ENCODE results near the gene RABGAP1L.
"Not testable (repeated sequence)": the region's sequence is repeated elsewhere in the genome, so short reads cannot be mapped to it uniquely, and the experiment has no call there.

The RABGAP1L gene

DNA sequence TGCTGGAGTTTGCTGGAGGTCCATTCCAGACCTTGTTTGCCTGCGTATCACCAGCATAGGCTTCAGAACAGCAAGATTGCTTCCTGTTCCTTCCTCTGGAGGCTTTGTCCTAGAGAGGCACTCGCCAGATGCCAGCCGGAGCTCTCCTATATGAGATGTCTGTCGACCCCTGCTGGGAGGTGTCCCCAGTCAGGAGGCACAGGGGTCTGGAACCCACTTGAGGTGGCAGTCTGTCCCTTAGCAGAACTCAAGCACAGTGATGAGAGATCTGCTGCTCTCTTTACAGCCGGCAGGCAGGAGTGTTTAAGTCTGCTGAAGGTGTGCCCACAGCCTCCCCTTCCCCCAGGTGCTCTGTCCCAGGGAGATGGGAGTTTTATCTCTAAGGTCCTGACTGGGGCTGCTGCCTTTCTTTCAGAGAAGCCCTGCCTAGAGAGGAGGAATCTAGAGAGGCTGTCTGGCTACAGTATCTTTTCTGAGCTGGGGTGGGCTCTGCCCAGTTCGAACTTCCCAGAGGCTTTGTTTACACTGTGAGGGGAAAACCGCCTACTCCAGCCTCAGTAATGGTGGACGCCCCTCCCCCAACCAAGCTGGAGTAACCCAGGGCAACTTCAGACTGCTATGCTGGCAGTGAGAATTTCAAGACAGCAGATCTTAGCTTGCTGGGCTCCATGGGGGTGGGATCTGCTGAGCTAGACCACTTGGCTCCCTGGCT lies 493.4 kb downstream of the RABGAP1L start:
- DNase-seq: no peak
- in situ Hi-C loops (cut with HindIII; ENCODE audit: low pct_ligation_motif_present, low pct_unique_long_range_greater_than_20kb, low sequenced_read_pairs): no loop called here

GRCh38 chr1:174654560-174654959 lies 495.2 kb downstream of the RABGAP1L start:
- in situ Hi-C loops (cut with HindIII; ENCODE audit: low pct_ligation_motif_present, low pct_unique_long_range_greater_than_20kb, low sequenced_read_pairs): no loop called here

GRCh38 chr1:174656409-174657059 lies 497.2 kb downstream of the RABGAP1L start:
- in situ Hi-C loops (cut with HindIII; ENCODE audit: low pct_ligation_motif_present, low pct_unique_long_range_greater_than_20kb, low sequenced_read_pairs): no loop called here
- no peak for DNase-seq

More at GRCh38 chr1:174654560-174654959, 495.2 kb downstream of the RABGAP1L start:
- DNase-seq: no peak

DNA sequence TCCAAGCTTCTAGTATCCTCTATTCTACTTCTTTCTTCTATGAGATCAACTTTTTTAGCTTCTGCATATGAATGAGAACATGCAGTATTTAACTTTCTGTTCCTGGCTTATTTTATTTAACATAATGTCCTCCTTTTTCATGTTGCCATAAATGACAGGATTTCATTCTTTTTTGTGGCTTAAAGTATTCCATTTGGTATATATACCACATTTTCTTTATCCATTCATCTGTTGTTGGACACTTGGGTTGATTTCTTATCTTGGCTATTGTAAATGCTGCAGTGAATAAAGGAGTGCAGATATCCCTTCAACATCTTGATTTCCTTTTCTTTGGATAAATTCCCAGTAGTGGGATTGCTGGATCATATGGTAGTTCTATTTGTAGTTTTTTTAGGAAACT lies 498.1 kb downstream of the RABGAP1L start:
- in situ Hi-C loops (cut with HindIII; ENCODE audit: low pct_ligation_motif_present, low pct_unique_long_range_greater_than_20kb, low sequenced_read_pairs): no loop called here
- no peak for DNase-seq

DNA sequence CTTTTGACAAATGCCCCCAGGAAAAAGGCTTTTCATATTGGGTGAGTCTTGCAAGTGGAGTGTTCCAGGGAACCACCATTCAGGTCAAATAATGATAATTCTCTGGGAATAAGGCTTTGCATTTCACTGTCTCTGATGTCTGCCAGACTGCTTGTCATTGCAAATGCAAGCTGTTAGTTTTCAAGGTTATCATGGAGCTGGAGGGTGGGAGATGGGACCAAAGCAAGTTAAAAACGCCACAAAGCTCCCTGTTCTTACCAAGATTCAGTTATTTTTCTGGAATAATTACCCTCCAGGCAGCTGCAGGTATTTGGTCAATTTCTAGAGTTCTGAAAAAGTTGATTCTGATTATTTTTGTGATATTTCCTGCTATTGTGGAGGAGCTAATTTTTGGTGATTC lies 498.6 kb downstream of the RABGAP1L start:
- in situ Hi-C loops (cut with HindIII; ENCODE audit: low pct_ligation_motif_present, low pct_unique_long_range_greater_than_20kb, low sequenced_read_pairs): no loop called here

GRCh38 chr1:174659823-174660222 lies 500.5 kb downstream of the RABGAP1L start:
- DNase-seq: no peak
- in situ Hi-C loops (cut with HindIII; ENCODE audit: low pct_ligation_motif_present, low pct_unique_long_range_greater_than_20kb, low sequenced_read_pairs): no loop called here

More for the DNA sequence above, 498.6 kb downstream of the RABGAP1L start:
- DNase-seq: no peak

GRCh38 chr1:174660476-174660875 lies 501.2 kb downstream of the RABGAP1L start:
- no peak for DNase-seq
- in situ Hi-C loops (cut with HindIII; ENCODE audit: low pct_ligation_motif_present, low pct_unique_long_range_greater_than_20kb, low sequenced_read_pairs): no loop called here

DNA sequence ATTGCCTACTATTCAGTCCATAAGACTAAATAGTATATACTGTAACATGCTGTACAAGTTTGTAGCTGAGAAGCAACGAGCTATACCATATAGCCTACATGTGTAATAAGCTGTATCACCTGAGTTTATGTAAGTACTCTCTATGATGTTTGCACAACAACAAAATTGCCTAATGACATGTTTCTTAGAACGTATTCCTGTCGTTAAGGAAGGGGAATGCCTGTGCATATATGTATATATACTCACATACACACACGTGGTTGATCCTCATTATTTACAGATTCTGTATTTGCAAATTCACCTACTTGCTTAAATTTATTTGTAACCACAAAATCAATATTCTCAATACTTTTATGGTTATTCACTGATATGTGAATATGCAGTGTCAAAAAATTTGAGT lies 504.0 kb downstream of the RABGAP1L start:
- no peak for DNase-seq

DNA sequence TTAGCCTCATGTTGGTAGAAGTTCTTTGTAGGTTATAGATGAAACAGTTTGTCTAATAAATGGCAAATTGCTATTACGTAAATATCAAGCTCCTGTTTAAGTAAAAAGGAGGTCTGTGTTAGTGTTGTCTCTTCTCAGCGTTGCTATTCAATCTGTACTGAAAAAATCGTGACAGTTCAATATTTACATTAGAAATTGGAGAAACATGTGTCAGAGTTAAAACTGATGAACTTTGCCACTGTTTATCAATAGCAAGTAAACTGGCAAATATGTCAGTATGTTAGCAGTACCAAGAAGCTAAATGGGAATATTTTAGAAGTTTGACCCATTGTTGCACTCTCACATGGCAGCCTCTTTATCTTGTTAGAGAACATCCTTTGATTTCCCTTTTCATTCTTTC lies 506.9 kb downstream of the RABGAP1L start:
- no peak for DNase-seq
- in situ Hi-C loops (cut with HindIII; ENCODE audit: low pct_ligation_motif_present, low pct_unique_long_range_greater_than_20kb, low sequenced_read_pairs): no loop called here

More for the DNA sequence above, 504.0 kb downstream of the RABGAP1L start:
- in situ Hi-C loops (cut with HindIII; ENCODE audit: low pct_ligation_motif_present, low pct_unique_long_range_greater_than_20kb, low sequenced_read_pairs): no loop called here

DNA sequence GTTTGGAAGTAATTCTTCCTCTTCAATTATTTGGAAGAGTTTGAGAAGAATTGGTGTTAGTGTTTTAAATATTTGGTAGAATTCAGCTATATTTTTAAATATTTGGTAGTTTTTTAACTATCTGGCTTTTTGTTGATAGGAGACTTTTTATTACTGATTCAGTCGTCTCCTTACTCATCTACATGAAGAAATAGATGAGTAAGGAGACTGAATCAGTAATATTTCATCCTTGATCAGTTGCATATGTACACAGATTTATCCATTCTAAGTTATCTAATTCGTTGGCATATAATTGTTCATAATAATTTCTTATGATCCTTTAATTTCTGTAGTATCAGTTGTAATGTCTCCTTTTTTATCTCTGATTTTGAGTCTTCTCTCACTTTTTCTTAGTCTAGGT lies 512.5 kb downstream of the RABGAP1L start:
- DNase-seq: no peak
- in situ Hi-C loops (cut with HindIII; ENCODE audit: low pct_ligation_motif_present, low pct_unique_long_range_greater_than_20kb, low sequenced_read_pairs): no loop called here

- in situ Hi-C loops (cut with HindIII; ENCODE audit: low pct_ligation_motif_present, low pct_unique_long_range_greater_than_20kb, low sequenced_read_pairs): no loop called here
- DNase-seq: no peak
These were observed 517.5 kb downstream of the RABGAP1L start for GRCh38 chr1:174676856-174677255.

DNA sequence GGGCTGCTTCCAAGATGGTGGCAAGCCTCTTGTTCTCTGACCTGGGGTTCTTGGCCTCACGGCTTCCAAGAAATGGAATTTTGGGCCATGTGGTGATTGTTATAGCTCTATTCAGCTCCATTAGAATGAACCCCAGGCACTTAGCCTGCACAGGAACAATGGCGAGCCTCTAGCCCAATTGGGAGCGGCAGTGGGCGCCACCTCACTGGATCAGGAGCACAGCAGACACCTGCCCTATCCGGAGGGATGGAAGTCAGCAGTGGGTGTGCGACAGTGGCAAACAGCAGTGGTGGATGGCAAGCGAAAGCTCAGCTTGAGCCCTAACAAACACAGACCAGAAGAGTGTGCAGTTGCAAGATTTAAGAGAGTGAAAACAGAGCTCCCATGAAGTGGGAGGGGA lies 519.3 kb downstream of the RABGAP1L start:
- no peak for DNase-seq
- in situ Hi-C loops (cut with HindIII; ENCODE audit: low pct_ligation_motif_present, low pct_unique_long_range_greater_than_20kb, low sequenced_read_pairs): no loop called here

DNA sequence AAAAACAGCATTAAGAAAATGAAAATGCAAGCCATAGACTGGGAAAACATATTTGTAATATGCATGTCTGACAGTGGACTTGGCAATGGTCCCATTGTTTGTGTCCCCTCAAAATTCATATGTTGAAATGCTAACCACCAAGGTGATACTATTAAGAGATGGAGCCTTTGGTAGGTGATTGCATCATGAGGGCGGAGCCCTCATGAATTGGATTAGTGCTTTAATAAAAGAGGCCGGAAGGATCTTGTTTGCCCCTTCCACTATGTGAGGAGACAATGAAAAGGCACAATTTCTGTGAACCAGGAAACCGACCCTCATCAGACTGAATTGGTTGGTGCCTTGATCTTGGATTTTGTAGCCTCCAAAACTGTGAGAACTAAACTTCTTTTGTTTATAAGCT lies 520.8 kb downstream of the RABGAP1L start:
- DNase-seq: no peak
- in situ Hi-C loops (cut with HindIII; ENCODE audit: low pct_ligation_motif_present, low pct_unique_long_range_greater_than_20kb, low sequenced_read_pairs): no loop called here

GRCh38 chr1:174682419-174683008 lies 523.2 kb downstream of the RABGAP1L start:
- no peak for DNase-seq
- in situ Hi-C loops (cut with HindIII; ENCODE audit: low pct_ligation_motif_present, low pct_unique_long_range_greater_than_20kb, low sequenced_read_pairs): no loop called here

- in situ Hi-C loops (cut with HindIII; ENCODE audit: low pct_ligation_motif_present, low pct_unique_long_range_greater_than_20kb, low sequenced_read_pairs): no loop called here
- no peak for DNase-seq
These were observed 526.9 kb downstream of the RABGAP1L start for GRCh38 chr1:174686213-174686612.

DNA sequence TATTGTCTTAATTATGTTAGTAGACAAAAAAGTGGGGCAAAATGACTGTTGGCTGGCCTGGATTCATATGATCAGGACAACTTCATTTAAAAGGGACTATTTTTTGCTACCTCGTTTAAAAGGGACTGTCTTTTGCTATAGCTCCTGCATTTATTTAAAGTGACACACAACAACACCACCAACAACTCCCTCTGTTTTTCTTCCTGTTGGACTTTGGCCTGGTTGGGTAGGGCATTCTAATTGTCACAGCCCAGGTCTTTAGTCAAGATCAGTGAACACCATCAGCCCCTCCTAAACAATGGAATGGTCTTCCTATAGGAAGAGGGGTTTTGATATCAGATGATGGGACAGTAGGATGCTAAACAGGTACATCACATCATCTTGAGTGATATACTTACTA lies 530.2 kb downstream of the RABGAP1L start:
- in situ Hi-C loops (cut with HindIII; ENCODE audit: low pct_ligation_motif_present, low pct_unique_long_range_greater_than_20kb, low sequenced_read_pairs): no loop called here
- no peak for DNase-seq

GRCh38 chr1:174690266-174690665 lies 530.9 kb downstream of the RABGAP1L start:
- no peak for DNase-seq
- in situ Hi-C loops (cut with HindIII; ENCODE audit: low pct_ligation_motif_present, low pct_unique_long_range_greater_than_20kb, low sequenced_read_pairs): no loop called here

- peak; percentile 31 for DNase-seq
- in situ Hi-C loops (cut with HindIII; ENCODE audit: low pct_ligation_motif_present, low pct_unique_long_range_greater_than_20kb, low sequenced_read_pairs): no loop called here
These were observed 533.0 kb downstream of the RABGAP1L start for GRCh38 chr1:174692313-174692712.

GRCh38 chr1:174693085-174693484 lies 533.8 kb downstream of the RABGAP1L start:
- in situ Hi-C loops (cut with HindIII; ENCODE audit: low pct_ligation_motif_present, low pct_unique_long_range_greater_than_20kb, low sequenced_read_pairs): no loop called here
- no peak for DNase-seq

- in situ Hi-C loops (cut with HindIII; ENCODE audit: low pct_ligation_motif_present, low pct_unique_long_range_greater_than_20kb, low sequenced_read_pairs); DNase-seq: not testable (repeated sequence)
These were observed 534.2 kb downstream of the RABGAP1L start for GRCh38 chr1:174693539-174693938.
